Right lobe of liver (tissue), 4 donors: Measurements from ENCODE around the gene NEU1.
"Not testable (repeated sequence)": the region's sequence is repeated elsewhere in the genome, so short reads cannot be mapped to it uniquely, and the experiment has no call there.

ENCODE experiments used
- CTCF ChIP-seq, 4 donors: fragments of 200-600 bp in 3 of 4; fragments of 450-650 bp in 1 of 4; IDR thresholded peaks; one replicate each; pipeline versions ENCODE4 v1.5.1 to v1.8.0; 2016 to 2022; ENCODE audit warnings: antibody characterized with exemption in 4 of 4, mild to moderate bottlenecking in 2 of 4
- POLR2A ChIP-seq: fragments of 450-650 bp; IDR thresholded peaks from one replicate; pipeline ENCODE4 v1.6.1; 2017; ENCODE audit warnings: antibody characterized with exemption, mild to moderate bottlenecking
- donor health status: DM: no; HTN: no; CAD: no.
- donor health status: DM: no; HTN: no; CAD: no.
- donor health status: DM: no; HTN: yes; CAD: no.

GRCh38 chr6:31851980-31852718, 10.5 kb downstream of the NEU1 start:
- TF ChIP-seq CTCF (IDR thresholded peaks at IDR 0.05); POLR2A: not testable (repeated sequence)
